Chondrocyte (in vitro differentiated cells): ENCODE measurements around the gene C10orf71. TPM values are rescaled to one million over a fixed set of nuclear protein-coding genes. Genes with fewer than 3 reads are reported as not detected.

ENCODE experiments used
- DNase-seq: peaks from one replicate; pipeline ENCODE4 v3.0.0; 2021; ENCODE audit warnings: mixed read lengths, low spot score
- H3K27ac Mint-ChIP-seq: one replicate; pipeline ENCODE4 v1.8.0; 2021; ENCODE audit warnings: mild to moderate bottlenecking, moderate library complexity, mixed read lengths; ENCODE audit not compliant: unreplicated experiment
- H3K27me3 Mint-ChIP-seq: 2 replicates; pipeline ENCODE4 v1.8.0; 2021; ENCODE audit warnings: low read depth, mixed read lengths
- H3K36me3 Mint-ChIP-seq: 2 replicates; pipeline ENCODE4 v1.8.0; 2021; ENCODE audit warnings: low read depth, mixed read lengths
- H3K4me1 Mint-ChIP-seq: 2 replicates; pipeline ENCODE4 v1.8.0; 2021; ENCODE audit warnings: low read depth, mild to moderate bottlenecking, mixed read lengths
- H3K4me3 Mint-ChIP-seq: one replicate; pipeline ENCODE4 v1.8.0; 2021; ENCODE audit warnings: mild to moderate bottlenecking, moderate library complexity, mixed read lengths; ENCODE audit not compliant: unreplicated experiment
- H3K9me3 Mint-ChIP-seq: 2 replicates; pipeline ENCODE4 v1.8.0; 2021; ENCODE audit warnings: low read depth, mixed read lengths
- CTCF ChIP-seq: fragments of 200-600 bp; sonication (generic); IDR thresholded peaks from 2 replicates; pipeline ENCODE4 v1.5.0; 2021; ENCODE audit warnings: antibody characterized with exemption, mild to moderate bottlenecking, moderate library complexity
- total RNA-seq: library from RNA; stranded (reverse); gene quantifications from 3 replicates; pipeline ENCODE4 v1.2.1, GENCODE V29; 2021

C10orf71 gene
- total RNA-seq, 1 donor from 2014 or later: not detected

GRCh38 chr10:49292565-49293207 is 6.3 kb upstream of the C10orf71 start:
- H3K4me3 Mint-ChIP-seq: no peak overlapping the region
- peaks cover 24% of the 10 kb centered on the region for H3K27me3 Mint-ChIP-seq
- no peaks in the 10 kb centered on the region for H3K9me3 Mint-ChIP-seq
- no peak overlapping the region for H3K27ac Mint-ChIP-seq
- no peaks in the 10 kb centered on the region for H3K4me1 Mint-ChIP-seq
- TF ChIP-seq CTCF: no peak
- no peak for DNase-seq
- no peaks in the 10 kb centered on the region for H3K36me3 Mint-ChIP-seq

- no peak for TF ChIP-seq CTCF
- H3K4me1 Mint-ChIP-seq: peaks cover 3% of the 10 kb centered on the region
- no peak for DNase-seq
- H3K4me3 Mint-ChIP-seq: no peak overlapping the region
- peaks cover 24% of the 10 kb centered on the region for H3K27me3 Mint-ChIP-seq
- no peaks in the 10 kb centered on the region for H3K36me3 Mint-ChIP-seq
- no peaks in the 10 kb centered on the region for H3K9me3 Mint-ChIP-seq
- H3K27ac Mint-ChIP-seq: no peak overlapping the region
Measured at GRCh38 chr10:49293208-49293603, 5.8 kb upstream of the C10orf71 start.

- no peak for TF ChIP-seq CTCF
- DNase-seq: no peak
- peaks cover 24% of the 10 kb centered on the region for H3K27me3 Mint-ChIP-seq
- H3K27ac Mint-ChIP-seq: no peak overlapping the region
- no peaks in the 10 kb centered on the region for H3K9me3 Mint-ChIP-seq
- no peaks in the 10 kb centered on the region for H3K36me3 Mint-ChIP-seq
- peaks cover 15% of the 10 kb centered on the region for H3K4me1 Mint-ChIP-seq
- H3K4me3 Mint-ChIP-seq: no peak overlapping the region
Measured at GRCh38 chr10:49294731-49295130, 4.2 kb upstream of the C10orf71 start.

- DNase-seq: no peak
- peaks cover 15% of the 10 kb centered on the region for H3K4me1 Mint-ChIP-seq
- H3K36me3 Mint-ChIP-seq: no peaks in the 10 kb centered on the region
- H3K9me3 Mint-ChIP-seq: no peaks in the 10 kb centered on the region
- H3K27ac Mint-ChIP-seq: no peak overlapping the region
- peaks cover 21% of the 10 kb centered on the region for H3K27me3 Mint-ChIP-seq
- TF ChIP-seq CTCF: no peak
- H3K4me3 Mint-ChIP-seq: no peak overlapping the region
Measured at GRCh38 chr10:49295297-49295696, 3.7 kb upstream of the C10orf71 start.

GRCh38 chr10:49296382-49296781 is 2.6 kb upstream of the C10orf71 start:
- no peak for DNase-seq
- Mint-ChIP-seq H3K27ac (no peak overlapping the region), H3K27me3 (peaks cover 14% of the 10 kb centered on the region), H3K4me3 (no peak overlapping the region), H3K36me3 (no peaks in the 10 kb centered on the region), H3K4me1 (peaks cover 15% of the 10 kb centered on the region), H3K9me3 (no peaks in the 10 kb centered on the region)
- TF ChIP-seq CTCF: no peak
